GM10248 (cell line): ENCODE results near the gene HDAC4.

ENCODE experiments used
- CTCF ChIA-PET: fragments of 300-600 bp; sonication (Branson Sonifier 250); formaldehyde crosslinking; extraction: SDS; loops from one replicate; lab custom pipeline; 2021; ENCODE audit warnings: antibody characterized with exemption; lab: Yijun Ruan, JAX
- POLR2A ChIA-PET: fragments of 350-650 bp; sonication (Branson Sonifier 250); formaldehyde crosslinking; extraction: SDS; loops from one replicate; lab custom pipeline; 2020; ENCODE audit warnings: antibody characterized with exemption; lab: Yijun Ruan, JAX
- DNase-seq: peaks from one replicate; pipeline ENCODE4 v3.0.0; 2012; ENCODE audit errors: extremely low spot score
- TF ChIP-seq, protein P1 (sequence below): IDR thresholded peaks from 2 replicates; pipeline ENCODE4 v1.5.1; 2012; ENCODE audit warnings: mild to moderate bottlenecking, low read depth; ENCODE audit errors: extremely low read depth, missing control alignments, control extremely low read depth

Gene HDAC4

DNA sequence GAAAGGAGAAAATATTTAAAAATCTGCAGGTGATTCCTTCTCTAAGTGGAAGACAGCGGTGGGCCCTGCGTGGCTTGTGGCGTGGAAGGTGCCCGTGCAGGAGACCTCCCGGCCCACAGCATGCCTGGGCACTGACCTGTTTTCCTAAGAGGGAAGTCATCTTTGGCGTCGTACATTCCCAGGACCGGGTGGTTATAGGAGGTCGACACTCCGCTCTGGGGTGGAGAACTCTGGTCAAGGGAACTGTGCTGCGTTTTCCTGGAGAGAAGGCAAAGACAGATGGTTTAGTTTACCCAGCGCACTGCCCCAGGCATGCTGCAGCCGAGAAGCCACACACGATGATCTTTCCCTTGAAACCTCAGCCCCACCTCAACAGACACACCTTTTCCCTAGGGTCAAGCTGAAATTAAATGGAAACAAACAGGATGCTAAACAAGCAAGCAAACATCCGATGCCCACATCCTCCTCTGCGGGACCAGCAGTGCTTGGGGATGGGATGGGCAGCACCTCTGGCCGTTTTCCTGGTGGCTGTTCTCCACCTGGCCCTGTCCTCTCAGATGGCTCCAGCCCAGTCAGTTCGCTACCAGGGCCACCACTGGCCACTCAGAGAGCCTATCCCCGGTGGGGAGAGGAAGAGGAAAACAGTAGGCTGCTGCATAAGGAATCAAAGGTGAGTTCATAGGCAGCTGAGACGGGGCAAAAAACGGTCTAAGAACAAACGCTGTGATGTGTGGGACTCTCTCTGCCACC, 244.1 kb downstream of the HDAC4 start:
- ChIA-PET CTCF (no interaction called here), POLR2A (no interaction called here)
- no peak for DNase-seq
- TF ChIP-seq, protein P1, sequence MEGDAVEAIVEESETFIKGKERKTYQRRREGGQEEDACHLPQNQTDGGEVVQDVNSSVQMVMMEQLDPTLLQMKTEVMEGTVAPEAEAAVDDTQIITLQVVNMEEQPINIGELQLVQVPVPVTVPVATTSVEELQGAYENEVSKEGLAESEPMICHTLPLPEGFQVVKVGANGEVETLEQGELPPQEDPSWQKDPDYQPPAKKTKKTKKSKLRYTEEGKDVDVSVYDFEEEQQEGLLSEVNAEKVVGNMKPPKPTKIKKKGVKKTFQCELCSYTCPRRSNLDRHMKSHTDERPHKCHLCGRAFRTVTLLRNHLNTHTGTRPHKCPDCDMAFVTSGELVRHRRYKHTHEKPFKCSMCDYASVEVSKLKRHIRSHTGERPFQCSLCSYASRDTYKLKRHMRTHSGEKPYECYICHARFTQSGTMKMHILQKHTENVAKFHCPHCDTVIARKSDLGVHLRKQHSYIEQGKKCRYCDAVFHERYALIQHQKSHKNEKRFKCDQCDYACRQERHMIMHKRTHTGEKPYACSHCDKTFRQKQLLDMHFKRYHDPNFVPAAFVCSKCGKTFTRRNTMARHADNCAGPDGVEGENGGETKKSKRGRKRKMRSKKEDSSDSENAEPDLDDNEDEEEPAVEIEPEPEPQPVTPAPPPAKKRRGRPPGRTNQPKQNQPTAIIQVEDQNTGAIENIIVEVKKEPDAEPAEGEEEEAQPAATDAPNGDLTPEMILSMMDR, result no peak

DNA sequence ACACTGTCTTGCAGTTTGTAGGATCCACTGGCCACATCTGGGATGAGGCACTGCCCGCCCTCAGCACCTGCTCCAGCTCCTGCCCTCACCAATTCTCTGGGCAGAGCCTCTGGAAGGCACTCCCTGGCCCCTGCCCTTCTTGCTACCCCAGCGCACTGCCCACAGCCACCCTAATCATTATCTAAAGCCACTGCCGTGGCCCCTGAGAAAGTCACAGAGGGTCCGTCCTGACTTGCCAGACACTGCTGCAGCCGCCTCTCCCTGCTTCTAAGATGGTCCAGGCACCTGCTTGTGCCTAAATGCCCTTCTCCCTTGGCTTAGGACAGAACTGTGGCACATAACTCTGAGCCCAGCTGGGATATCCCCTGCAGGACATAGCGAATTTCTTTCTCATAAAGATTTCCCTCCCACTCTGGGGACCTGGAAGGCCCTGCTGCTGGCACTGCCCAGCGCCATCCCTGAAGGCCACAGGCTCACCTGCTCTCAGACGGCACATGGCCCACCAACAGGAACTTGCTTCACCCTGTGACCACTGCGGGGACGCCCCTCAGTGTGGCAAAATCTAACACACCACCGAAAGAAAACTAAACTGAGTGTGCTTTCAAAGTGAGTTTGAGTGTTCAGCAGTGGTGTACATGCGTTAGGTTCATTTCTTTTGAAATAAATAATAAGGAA, 244.9 kb downstream of the HDAC4 start:
- POLR2A ChIA-PET, result no interaction called here
- DNase-seq, result no peak
- CTCF ChIA-PET, result no interaction called here
- TF ChIP-seq, protein P1, result no peak

DNA sequence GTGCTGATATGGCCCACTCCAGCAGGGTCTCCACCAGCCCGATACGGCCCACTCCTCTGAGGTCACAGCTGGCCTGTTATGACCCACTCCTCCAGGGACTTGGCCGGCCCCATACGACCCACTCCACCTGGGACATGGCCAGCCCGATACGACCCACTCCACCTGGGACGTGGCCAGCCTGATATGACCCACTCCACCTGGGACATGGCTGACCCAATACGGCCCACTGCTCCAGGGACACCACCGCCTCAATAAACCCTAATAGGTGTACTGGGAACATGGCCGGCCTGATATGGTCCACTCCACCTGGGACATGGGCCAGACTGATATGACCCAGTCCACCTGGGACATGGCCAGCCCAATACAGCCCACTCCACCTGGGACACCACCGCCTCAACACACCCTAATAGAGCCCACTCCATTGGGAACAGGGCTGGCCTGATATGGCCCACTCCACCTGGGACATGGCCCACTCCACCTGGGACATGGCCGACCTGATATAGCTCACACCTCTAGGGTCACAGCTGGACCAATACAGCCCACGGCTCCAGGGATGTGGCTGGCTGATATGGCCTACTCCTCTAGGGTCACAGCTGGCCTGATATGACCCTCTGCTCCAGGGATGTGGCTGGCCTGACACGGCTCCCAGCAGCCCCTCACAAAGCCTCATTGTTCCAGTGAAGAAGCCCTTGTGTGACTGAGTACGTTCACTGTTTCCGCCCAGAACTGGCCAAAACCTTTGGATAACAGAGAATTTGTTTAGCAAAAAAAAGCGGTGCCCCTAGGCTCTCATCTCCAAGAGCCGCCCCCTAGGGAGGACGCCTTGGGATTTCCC, 245.6 kb downstream of the HDAC4 start:
- DNase-seq, result no peak
- CTCF ChIA-PET, result interaction anchor here (2.2 kb wide), 1 partner anchor 11 kb away, joined by 12 read pairs; no protein-coding TSS in a partner anchor
- TF ChIP-seq, protein P1, result no peak
- POLR2A ChIA-PET, result no interaction called here

DNA sequence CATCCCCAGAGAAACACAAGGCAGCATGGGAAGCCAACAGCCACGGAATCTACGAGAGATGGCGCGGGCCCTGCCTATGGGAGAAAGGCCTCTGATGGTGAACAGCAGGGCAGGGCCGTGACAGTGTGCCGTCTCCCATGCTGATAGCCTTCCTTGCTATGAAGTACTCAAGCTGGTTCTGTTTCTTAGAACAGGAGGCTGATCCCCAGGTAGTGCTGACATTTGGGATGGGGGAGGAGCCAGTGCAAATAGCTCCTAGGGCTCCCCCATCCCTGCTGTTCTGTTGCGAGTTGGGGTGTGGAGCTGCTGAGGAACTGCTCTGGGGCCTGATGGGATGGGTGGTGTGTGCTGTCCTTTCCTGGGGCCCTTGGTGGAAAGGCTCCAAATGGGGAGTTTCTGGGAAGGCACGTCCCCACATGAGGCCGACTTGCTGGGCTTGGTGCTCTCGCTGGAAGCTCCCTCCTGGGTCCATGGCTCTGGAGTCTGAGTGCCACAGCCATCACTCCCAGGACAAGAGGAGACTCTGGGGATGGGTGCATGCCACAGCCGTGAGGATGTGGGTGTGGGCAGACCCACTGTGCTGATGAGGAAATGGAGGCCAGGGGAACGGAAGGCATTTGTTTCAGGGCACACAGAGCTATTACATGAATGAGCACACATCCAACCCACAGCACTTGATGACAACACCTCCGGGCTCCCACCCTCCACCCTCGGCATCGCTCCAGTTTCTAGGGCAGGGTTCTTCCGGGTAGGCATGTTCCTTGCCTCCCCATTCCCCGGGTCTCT, 246.8 kb downstream of the HDAC4 start:
- POLR2A ChIA-PET, result no interaction called here
- CTCF ChIA-PET, result interaction anchor here (2.2 kb wide), 1 partner anchor 10 kb away, joined by 12 read pairs; no protein-coding TSS in a partner anchor
- DNase-seq, result no peak
- TF ChIP-seq, protein P1, result no peak

DNA sequence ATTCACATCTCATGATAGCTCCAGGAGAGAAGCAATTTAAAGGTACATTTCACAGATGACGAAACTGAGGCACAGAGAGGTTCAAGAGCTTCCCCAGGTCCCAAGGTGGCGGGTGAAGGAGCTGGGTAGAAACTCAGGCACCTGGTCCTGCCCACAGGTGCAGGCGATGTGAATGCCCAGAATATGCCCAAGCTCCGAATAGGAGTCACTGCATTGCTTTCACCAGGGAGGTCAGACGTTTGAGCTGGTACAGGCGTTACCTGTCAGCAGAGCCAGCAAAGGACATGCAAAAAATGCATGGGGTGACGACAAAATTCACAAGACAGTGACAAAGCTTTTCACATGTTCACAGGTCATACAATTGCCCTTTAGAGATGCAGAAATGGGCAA, 247.9 kb downstream of the HDAC4 start:
- CTCF ChIA-PET, result no interaction called here
- DNase-seq, result no peak
- POLR2A ChIA-PET, result no interaction called here
- TF ChIP-seq, protein P1, result no peak
